HG03097 (cell line): ENCODE results near the gene ADAMTS17.

Experiments used
- ATAC-seq: cut with Tn5 transposase; IDR thresholded peaks from one replicate; pipeline ENCODE4 v1.9.1; 2021; ENCODE audit not compliant: unreplicated experiment, low FRiP score

ADAMTS17 gene

GRCh38 chr15:100017140-100017539 lies 324.6 kb downstream of the ADAMTS17 start:
- no peak for ATAC-seq

GRCh38 chr15:100016632-100017031 lies 325.1 kb downstream of the ADAMTS17 start:
- no peak for ATAC-seq

DNA sequence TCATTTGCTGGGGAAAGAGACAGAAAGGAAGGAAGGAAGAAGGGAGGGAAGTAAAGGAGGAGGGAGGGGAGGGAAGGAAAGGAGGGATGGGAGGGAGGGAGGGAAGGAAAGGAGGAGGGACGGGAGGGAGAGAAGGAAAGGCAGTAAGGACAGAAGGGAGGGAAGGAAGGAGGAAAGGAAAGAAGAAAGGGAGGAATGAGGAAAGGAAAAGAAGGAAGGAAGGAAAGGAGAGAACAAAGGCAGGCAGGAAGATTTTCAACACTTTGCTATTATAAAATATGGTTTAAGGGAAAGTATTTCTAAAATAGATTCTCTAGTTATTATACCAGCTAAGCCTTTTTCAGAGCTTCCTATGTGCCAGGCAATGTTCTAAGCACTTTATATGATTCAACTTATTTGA lies 330.5 kb downstream of the ADAMTS17 start:
- ATAC-seq = no peak

- ATAC-seq = no peak
Observed at GRCh38 chr15:100009372-100009771, 332.4 kb downstream of the ADAMTS17 start.

DNA sequence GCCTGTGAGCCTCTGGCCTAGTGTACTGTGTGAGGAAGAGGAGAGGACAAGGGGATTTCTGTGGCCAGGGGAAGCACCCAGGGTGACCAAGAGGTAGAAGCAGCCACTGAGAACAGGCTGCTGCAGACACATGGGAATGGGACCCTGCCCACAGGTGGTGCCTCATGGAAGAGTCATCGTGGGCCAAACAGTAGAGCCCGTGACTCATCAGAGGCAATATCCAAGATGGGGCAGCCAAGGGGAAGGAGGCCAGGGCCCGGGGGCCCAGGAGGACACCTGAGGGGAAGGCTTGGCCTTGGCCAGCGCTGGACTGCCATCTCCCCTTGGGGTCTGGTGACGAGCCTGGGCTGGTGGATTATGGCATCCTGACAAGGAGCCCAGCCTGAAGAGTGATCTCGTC lies 333.5 kb downstream of the ADAMTS17 start:
- no peak for ATAC-seq

- ATAC-seq = no peak
Observed at GRCh38 chr15:100007609-100008008, 334.2 kb downstream of the ADAMTS17 start.

GRCh38 chr15:100005715-100006114 lies 336.1 kb downstream of the ADAMTS17 start:
- no peak for ATAC-seq

DNA sequence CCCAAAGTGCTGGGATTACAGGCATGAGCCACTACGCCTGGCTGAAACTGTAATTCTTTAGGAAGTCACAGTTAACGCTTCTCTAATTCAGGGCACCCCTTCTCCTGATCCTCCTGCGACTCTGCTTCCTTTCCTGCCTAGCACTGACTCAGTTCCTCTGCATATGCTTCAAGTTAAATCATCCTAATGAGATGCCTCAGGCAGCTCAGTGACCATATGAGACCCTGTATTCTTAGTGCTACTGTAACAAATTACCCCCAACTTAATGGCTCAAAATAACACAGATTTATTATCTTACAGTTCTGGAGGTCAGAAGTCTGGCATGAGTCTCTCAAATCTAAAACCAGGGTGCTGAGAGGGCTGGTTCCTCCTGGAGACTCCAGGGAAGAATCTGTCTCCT lies 336.8 kb downstream of the ADAMTS17 start:
- ATAC-seq = no peak

DNA sequence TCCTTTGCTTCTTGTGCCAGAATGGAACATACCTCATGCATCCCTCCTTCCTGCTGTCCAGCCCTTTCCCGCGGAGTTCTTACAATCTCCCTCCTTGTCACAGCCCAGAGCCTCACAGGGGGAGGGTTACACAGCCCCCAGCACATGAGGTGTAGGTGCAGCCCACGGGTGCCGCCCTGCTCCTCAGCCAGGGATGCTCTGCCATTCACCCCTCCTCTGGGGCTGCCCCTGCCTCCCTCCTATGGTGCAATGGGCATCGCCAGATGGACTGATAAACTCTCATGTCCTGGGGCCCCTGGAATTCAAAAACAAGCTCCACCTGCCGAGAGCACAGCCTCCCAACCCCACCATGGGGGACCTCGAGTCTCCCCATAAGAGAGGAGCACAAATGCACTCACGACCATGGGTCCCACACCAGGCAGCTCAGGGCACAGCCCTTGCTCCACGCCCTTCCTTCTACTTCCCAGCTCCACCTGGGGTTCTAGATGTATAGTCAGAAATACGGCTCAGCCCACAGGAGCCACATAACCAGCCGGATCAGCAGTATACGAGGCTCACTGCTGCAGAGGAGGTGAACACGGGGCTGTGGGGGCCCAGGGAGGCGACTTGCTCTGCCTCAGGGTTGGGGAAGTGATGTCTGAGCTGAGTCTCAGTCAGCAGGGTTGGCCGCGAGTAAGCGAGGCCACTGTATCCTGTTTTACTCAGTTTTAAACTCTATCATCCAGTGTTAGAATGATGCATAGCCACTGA lies 338.8 kb downstream of the ADAMTS17 start:
- no peak for ATAC-seq

DNA sequence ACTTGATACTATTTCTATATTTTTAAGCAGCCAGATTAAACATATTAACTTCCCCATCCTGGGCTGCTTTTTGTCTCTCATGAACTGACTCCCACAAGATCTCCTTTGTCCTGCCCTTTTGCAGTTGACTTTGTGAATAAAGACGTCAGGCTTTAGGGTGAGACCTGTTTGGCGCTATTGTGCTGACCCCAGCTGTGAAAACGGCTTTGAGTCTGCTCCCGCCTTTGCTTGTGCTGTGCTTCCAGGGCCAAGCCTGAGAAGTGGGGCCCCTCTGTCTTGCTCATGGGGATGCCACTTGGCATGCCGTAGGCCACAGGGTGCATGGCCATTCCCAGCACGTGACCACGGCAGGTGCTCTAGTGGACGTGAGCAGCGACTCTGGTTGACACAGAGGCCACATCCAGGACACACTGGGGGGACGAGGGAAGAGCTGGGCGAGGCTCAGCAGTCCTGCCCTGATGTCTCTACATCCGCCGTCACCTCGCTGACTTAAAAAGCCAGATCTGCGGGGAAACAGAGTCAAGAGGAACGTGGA lies 339.6 kb downstream of the ADAMTS17 start:
- ATAC-seq = no peak

GRCh38 chr15:100001405-100001804 lies 340.4 kb downstream of the ADAMTS17 start:
- no peak for ATAC-seq

DNA sequence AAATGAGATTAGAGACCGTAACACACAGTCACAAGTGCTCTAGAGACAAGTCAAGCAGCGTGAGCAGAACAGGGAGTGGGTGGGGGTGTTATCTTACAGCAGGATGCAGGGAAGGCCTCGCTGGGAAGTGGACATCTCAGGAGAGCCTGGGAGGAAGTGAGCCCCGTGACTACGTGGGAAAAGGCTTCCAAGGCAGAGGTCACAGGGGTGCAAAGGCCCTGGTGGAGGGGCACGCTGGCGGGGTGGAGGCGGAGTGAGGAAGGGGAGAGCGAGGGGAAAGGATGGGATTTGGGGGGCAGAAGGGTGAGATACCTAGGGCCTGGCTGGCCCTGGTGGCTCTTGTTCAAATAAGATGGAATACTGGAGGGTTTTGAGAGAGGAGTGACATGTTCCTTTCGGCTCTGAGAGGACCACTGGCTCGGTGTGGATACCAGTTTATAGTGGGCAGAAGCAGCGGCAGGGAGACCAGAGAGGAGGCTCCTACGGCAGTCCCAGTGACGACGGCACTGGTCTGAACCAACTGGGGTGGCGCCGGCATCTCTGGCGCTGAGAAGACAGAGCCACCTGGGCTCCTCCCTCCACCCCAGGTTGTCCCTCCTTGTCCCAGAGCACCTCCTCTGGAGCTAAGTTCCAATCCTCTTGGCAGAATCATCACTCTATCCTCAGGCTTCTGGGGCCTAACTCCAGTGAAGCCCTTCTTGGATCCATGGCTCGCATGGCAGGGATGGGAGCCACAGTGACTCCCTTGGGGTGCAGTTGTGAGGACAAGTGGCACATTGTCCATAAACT lies 342.3 kb downstream of the ADAMTS17 start:
- ATAC-seq = no peak

GRCh38 chr15:99998661-99999101 lies 343.1 kb downstream of the ADAMTS17 start:
- ATAC-seq = no peak

DNA sequence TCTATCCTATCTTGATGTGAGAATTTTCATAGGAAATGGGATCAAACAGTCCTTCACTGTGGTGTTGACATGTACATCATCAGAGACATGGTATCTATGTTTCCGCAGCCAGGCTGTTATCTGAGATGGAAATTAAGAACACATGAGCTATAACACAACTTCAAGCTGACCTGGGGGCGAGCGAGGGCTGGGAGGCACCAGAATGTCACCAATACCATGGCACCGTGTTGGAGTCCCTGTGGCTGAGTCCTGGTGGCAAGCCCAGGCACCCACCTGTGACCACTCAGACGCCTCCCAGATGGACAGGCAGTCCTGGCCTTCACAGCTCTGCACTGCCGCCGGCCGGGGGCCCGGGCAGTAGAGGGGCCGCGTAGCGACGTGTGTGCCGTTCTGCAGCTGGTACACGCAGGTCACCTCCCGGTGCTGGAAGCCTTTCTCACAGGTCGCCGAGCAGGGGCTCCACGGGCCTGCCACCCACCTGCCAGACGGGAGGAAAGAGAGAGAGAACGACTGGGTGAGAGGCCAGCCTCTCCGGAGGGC lies 344.6 kb downstream of the ADAMTS17 start:
- no peak for ATAC-seq

DNA sequence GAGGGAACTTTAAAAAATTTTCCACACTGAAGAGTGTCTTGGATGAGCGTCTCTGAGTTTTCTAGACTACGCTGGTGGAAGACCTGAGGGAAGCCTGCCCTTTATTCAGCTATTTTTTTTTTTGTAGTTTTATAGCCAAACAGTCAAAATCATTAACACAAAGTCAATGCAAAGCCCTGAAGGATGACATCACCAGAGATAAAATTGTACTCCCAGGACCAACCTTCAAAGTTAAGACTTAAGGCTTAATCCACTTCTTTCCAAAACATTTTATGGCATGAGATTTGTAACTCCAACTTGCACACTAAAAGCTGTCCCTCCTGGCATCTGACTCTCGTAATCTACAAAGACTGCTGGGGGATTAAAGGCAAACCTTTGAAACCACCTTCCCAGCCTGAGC lies 345.1 kb downstream of the ADAMTS17 start:
- no peak for ATAC-seq

GRCh38 chr15:99995543-99995942 lies 346.2 kb downstream of the ADAMTS17 start:
- ATAC-seq = no peak

- ATAC-seq = no peak
Observed at GRCh38 chr15:99994849-99995248, 346.9 kb downstream of the ADAMTS17 start.

DNA sequence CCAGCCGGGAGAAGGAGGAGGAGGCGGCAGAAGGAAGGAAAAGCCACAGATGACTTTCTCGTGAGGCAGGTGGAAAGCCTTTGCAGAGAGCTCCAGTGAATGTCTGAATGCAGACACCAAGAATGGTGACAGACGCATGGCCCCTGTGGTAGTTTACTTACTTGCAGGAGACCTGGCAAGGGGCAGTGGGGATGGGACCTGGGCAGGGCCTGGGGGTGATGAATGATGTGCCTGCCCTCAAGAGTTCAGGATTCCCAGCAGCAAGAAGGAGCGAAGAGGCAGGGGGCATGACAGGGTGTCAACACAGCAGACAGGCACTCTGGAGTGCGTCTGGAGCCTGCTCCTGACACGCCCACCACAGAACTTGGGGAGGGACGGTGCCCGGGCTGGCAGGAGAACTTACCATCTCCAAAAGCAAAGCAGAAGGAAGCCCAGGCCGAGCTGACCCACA lies 348.1 kb downstream of the ADAMTS17 start:
- no peak for ATAC-seq

GRCh38 chr15:99993262-99993661 lies 348.5 kb downstream of the ADAMTS17 start:
- no peak for ATAC-seq

DNA sequence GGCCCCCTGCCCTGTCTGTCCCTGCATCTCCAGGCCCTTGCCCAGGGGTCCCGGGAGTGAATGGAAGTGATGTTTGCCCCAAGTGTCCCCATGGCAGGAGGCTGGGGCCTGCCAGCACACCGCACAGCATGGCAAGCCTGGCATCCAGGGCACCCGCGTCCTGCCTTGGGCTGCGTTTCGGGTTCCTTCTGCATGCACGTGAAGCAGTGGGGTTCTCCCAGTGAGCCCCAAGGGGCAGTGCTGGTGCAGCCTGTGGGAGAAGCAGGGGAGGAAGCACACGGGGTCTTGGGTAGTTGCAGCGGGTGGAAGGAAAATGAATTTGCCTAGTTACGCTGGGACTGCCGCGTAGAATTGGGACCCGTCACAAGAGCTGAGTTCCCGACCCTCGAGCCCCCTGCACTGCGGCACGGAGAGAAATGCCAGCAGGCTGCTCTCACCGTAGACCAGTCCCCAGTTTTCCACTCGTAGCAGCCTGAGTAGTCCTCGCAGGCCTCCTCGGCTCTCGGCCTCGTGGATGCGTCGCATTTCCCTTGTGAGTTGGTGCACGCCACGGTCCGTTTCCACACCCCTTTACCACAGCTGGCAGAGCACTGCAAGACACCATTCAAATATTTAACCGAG lies 349.1 kb downstream of the ADAMTS17 start:
- ATAC-seq = no peak

DNA sequence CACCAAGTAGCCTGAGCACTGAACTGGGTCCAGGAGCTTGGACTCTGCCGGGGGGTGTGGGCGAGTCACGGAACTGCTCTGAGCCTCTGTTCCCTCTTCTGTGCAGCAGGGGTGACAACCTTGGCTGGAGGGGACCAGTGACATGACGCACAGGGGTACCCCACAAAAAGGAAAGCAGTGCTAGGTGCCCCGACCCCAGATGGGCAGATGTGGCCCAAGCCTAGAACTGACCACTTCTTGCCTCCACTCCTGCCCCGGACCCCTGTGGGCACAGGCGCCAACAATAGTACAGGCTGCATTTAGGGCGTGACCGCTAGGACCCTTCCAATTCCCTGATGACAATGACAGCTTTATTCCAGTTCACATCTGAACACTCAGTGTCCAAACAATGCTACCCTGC lies 352.7 kb downstream of the ADAMTS17 start:
- no peak for ATAC-seq
